GM13977 (cell line): ENCODE measurements around the gene PPP1R11.

ENCODE experiments used
- DNase-seq: peaks from one replicate; pipeline ENCODE4 v3.0.0; 2012; ENCODE audit warnings: low spot score
- in situ Hi-C: fragments of 300-500 bp; cut with MboI; formaldehyde crosslinking; loops from one replicate; pipeline ENCODE4 v1.12.0; 2022; ENCODE audit warnings: low sequenced_read_pairs, low pct_unique_long_range_greater_than_20kb, mixed read lengths, inconsistent platforms; ENCODE audit not compliant: unreplicated experiment
- TF ChIP-seq, protein P1 (sequence below): IDR thresholded peaks from 2 replicates; pipeline ENCODE4 v1.5.1; 2012; ENCODE audit warnings: mild to moderate bottlenecking, control low read depth; ENCODE audit not compliant: insufficient read depth; ENCODE audit errors: extremely low read depth, missing control alignments

The PPP1R11 gene

GRCh38 chr6:30042914-30043313 lies 24.1 kb upstream of the PPP1R11 start:
- peak; percentile 28 for DNase-seq
- in situ Hi-C loops: no loop called here
- TF ChIP-seq, protein P1, sequence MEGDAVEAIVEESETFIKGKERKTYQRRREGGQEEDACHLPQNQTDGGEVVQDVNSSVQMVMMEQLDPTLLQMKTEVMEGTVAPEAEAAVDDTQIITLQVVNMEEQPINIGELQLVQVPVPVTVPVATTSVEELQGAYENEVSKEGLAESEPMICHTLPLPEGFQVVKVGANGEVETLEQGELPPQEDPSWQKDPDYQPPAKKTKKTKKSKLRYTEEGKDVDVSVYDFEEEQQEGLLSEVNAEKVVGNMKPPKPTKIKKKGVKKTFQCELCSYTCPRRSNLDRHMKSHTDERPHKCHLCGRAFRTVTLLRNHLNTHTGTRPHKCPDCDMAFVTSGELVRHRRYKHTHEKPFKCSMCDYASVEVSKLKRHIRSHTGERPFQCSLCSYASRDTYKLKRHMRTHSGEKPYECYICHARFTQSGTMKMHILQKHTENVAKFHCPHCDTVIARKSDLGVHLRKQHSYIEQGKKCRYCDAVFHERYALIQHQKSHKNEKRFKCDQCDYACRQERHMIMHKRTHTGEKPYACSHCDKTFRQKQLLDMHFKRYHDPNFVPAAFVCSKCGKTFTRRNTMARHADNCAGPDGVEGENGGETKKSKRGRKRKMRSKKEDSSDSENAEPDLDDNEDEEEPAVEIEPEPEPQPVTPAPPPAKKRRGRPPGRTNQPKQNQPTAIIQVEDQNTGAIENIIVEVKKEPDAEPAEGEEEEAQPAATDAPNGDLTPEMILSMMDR: no peak

DNA sequence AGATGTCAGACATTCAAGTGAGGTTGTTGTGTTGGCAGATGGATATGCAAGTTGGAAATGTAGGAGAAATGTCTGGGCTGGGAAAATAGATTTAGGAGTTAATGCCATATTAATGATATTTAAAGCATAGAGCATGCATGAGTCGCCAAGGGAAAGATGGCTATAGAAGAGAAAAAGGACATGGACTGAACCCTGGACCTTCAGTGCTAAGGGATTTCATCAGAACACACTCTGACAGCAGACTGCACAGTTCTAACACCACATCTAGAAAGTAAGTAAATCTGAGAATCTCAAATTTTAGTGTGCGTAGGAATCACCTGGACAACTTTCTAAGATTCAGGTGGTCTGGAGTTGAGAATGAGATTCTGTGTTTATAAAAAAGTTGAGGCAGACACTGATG lies 23.3 kb upstream of the PPP1R11 start:
- in situ Hi-C loops: no loop called here
- DNase-seq: no peak
- TF ChIP-seq, protein P1: no peak

- TF ChIP-seq, protein P1: no peak
- in situ Hi-C loops: no loop called here
- no peak for DNase-seq
These were observed 22.4 kb upstream of the PPP1R11 start for GRCh38 chr6:30044630-30045029.

- no peak for DNase-seq
- TF ChIP-seq, protein P1: no peak
- in situ Hi-C loops: no loop called here
These were observed 19.8 kb upstream of the PPP1R11 start for GRCh38 chr6:30047220-30047619.

- TF ChIP-seq, protein P1: no peak
- in situ Hi-C loops: no loop called here
- no peak for DNase-seq
These were observed 13.3 kb upstream of the PPP1R11 start for GRCh38 chr6:30053682-30054081.

DNA sequence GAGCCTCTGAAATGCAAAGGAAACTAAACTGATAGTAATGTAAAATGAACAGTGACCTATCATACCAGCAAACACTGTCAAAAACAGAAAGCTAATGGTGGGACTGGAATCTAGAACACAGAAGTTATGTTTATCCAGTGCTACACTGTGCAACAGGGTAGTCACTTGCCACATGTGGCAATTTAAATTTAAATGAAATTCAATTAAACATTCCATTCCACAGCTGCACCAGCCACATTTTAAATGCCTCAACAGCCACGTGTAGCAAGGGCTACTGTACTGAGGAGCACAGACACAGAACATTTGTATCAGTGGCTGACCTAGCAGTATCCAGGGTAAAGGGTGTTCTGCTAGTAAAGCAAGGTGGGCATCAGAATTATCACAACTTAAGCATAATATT lies 11.5 kb upstream of the PPP1R11 start:
- TF ChIP-seq, protein P1: no peak
- DNase-seq: no peak
- in situ Hi-C loops: no loop called here

GRCh38 chr6:30060606-30061091 lies 6.3 kb upstream of the PPP1R11 start:
- DNase-seq: no peak
- in situ Hi-C loops: no loop called here
- TF ChIP-seq, protein P1: no peak
